OCI-LY1 (cell line): ENCODE measurements around the gene NKIRAS1.

Experiments used
- CTCF ChIP-seq: fragments of 200-600 bp; sonication (generic), shearing (Covaris generic); IDR thresholded peaks from 2 replicates; pipeline ENCODE4 v1.5.1; 2017; ENCODE audit warnings: mild to moderate bottlenecking, antibody characterized with exemption, low read length, moderate library complexity, mixed read lengths
- EZH2 ChIP-seq: fragments of 200-600 bp; sonication (generic), shearing (Covaris generic); IDR thresholded peaks from 2 replicates; pipeline ENCODE4 v1.8.0; 2017; ENCODE audit warnings: borderline replicate concordance, mixed run types, mild to moderate bottlenecking, antibody characterized with exemption, low read length, moderate library complexity, mixed read lengths

GRCh38 chr3:23920151-23920655, 3.4 kb upstream of the NKIRAS1 start:
- TF ChIP-seq CTCF = no peak
- no peak for TF ChIP-seq EZH2
